ENCODE data around the gene ABTB1. TPM values are rescaled to one million over a fixed set of nuclear protein-coding genes. Genes with fewer than 3 reads are reported as not detected.

ABTB1 gene
- polyA plus RNA-seq, 1 of the 3 experiments (the other 2 are of a cell fraction): 30.8 TPM

DNA sequence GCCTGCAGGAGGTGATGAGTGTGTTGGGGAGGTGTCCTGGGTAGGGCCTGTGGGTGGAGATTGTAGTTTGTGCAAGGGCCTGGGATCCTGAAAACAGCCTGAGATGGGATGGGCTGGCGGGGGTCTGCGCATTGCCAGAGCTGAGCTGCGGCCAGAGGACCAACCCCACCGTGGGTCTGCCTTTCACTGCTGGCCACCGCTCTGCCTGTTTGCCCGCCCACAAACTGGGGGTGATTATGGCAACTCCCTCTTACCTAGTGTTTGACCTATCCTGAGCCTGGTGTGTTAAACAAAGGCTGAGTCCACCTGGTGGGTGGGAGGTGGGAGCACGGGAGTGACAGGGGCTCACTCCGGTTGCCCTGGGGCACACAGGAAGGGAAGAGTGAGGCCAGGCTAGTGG, 9.8 kb downstream of the ABTB1 start:
- ChIA-PET CTCF (interaction anchor here (0.6 to 4.3 kb wide), 13 partner anchors 9 to 1037 kb away, joined by 3 to 23 read pairs (median 4); no protein-coding TSS in a partner anchor), POLR2A (no interaction called here)
- no peaks in the 10 kb centered on the region for H3K9me2 ChIP-seq
- H3K9me3 ChIP-seq: no peaks in the 10 kb centered on the region
- no peaks in the 10 kb centered on the region for H4K20me1 ChIP-seq (ENCODE audit: insufficient read depth)
- no peaks in the 10 kb centered on the region for H3K27me3 ChIP-seq (ENCODE audit: insufficient read depth)
- H3K36me3 ChIP-seq (replicated peaks in 1 of 2; ENCODE audit: control insufficient read depth in 1 of 2, insufficient read depth in 2 of 2, low read length in 1 of 2): no peaks in the 10 kb centered on the region
- no peak overlapping the region for H2AFZ ChIP-seq (ENCODE audit: low read depth)
- no peak overlapping the region for H3K9ac ChIP-seq
- DNase-seq: no peak
- 94% methylated on average over 5 of the region's 8 CpGs for WGBS (ENCODE audit: low lambda C conversion rate)
- no peaks in the 10 kb centered on the region for H3K79me2 ChIP-seq (ENCODE audit: insufficient read depth)
- no peak for TF ChIP-seq NFIC (IDR thresholded peaks at IDR 0.05; ENCODE audit: borderline replicate concordance)
- no peak for TF ChIP-seq EZH2phosphoT487 (IDR thresholded peaks at IDR 0.05; ENCODE audit: borderline replicate concordance, low read depth)
- TF ChIP-seq RXRA (IDR thresholded peaks at IDR 0.05; ENCODE audit: borderline replicate concordance, low read depth): no peak
- TF ChIP-seq RCOR1 (IDR thresholded peaks at IDR 0.05; ENCODE audit: low read length): no peak
- TF ChIP-seq ELF1 (IDR thresholded peaks at IDR 0.05): no peak
- H3K4me2 ChIP-seq: no peak overlapping the region
- no peak overlapping the region for H3K27ac ChIP-seq (ENCODE audit: low read depth in 2 of 2, low read length in 1 of 2)
- peaks cover 0 to 2% of the 10 kb centered on the region in 2 experiments; a peak in 1 of 4 replicates for H3K4me1 ChIP-seq (ENCODE audit: control insufficient read depth in 1 of 2, insufficient read depth in 2 of 2, low read depth in 1 of 2, low read length in 1 of 2)
- no peak overlapping the region for H3K4me3 ChIP-seq (ENCODE audit: low read depth in 2 of 2, low read length in 1 of 2)
- H3F3A ChIP-seq (replicated peaks; ENCODE audit: insufficient read depth): peaks cover 4% of the 10 kb centered on the region

DNA sequence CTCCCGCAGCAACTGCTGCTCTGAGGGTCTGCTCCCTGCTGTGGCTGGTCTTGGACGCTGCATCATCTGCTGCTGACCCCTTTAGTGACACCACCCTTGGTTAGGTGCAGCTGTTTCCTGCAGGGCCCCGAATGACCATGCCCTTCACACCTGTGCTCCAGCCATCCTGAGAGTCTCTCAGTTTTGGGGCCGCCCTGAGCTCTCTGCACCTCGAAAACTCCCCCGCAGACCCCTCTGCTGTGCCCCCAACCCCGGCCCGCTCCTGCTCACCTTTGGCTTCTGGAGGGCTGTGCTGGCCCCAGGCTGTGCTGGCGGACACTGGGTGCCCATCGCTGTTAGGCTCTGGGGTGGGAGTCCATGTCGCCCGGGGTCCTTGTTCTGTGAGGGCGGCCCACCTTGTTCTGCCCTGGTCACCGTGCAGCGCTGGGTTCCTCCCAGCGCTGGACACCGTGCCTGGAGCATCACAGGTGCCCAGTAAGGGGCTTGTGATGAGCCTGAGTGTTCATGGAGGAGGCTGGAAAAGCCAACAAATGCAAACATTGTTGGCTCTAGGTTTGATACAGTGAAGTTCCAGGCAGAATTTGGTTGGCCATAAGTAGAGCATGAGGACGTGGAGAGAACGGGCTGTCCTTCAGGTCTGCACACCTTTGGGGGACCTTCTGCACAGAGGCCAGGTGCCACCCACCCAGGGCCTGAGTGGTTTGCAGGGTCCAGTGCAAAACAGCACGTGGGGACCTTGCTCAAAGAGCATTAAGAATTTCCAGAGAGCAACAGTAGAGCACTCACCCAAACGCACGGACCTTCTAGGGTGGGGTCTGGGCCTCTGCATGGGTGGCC, 12.3 kb downstream of the ABTB1 start:
- POLR2A ChIA-PET: no interaction called here
- Histone ChIP-seq H3K9ac (no peak overlapping the region), H3K36me3 (replicated peaks in 1 of 2; ENCODE audit: control insufficient read depth in 1 of 2, insufficient read depth in 2 of 2, low read length in 1 of 2) (no peaks in the 10 kb centered on the region), H3K4me3 (ENCODE audit: low read depth in 2 of 2, low read length in 1 of 2) (no peak overlapping the region), H3K9me2 (no peaks in the 10 kb centered on the region), H3K4me2 (no peak overlapping the region), H3K79me2 (ENCODE audit: insufficient read depth) (no peaks in the 10 kb centered on the region), H3K4me1 (ENCODE audit: control insufficient read depth in 1 of 2, insufficient read depth in 2 of 2, low read depth in 1 of 2, low read length in 1 of 2) (peaks cover 6 to 26% of the 10 kb centered on the region in 2 experiments; a peak in 3 of 4 replicates), H3K27ac (ENCODE audit: low read depth in 2 of 2, low read length in 1 of 2) (no peak overlapping the region), H2AFZ (ENCODE audit: low read depth) (no peak overlapping the region), H4K20me1 (ENCODE audit: insufficient read depth) (no peaks in the 10 kb centered on the region), H3F3A (replicated peaks; ENCODE audit: insufficient read depth) (peaks cover 4% of the 10 kb centered on the region), H3K27me3 (ENCODE audit: insufficient read depth) (no peaks in the 10 kb centered on the region), H3K9me3 (no peaks in the 10 kb centered on the region)
- CTCF ChIA-PET: interaction anchor here (1.0 to 2.8 kb wide), 3 partner anchors 11 to 448 kb away, joined by 4 to 10 read pairs (median 4); no protein-coding TSS in a partner anchor
- DNase-seq: no peak
- no peak for TF ChIP-seq FOXJ3 (CRISPR knock-in tag; IDR thresholded peaks at IDR 0.05)
- TF ChIP-seq, protein P1, sequence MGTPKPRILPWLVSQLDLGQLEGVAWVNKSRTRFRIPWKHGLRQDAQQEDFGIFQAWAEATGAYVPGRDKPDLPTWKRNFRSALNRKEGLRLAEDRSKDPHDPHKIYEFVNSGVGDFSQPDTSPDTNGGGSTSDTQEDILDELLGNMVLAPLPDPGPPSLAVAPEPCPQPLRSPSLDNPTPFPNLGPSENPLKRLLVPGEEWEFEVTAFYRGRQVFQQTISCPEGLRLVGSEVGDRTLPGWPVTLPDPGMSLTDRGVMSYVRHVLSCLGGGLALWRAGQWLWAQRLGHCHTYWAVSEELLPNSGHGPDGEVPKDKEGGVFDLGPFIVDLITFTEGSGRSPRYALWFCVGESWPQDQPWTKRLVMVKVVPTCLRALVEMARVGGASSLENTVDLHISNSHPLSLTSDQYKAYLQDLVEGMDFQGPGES (IDR thresholded peaks at IDR 0.05; ENCODE audit: low read depth, low read length): no peak
- TF ChIP-seq RXRA (IDR thresholded peaks at IDR 0.05; ENCODE audit: borderline replicate concordance, low read depth): no peak
- TF ChIP-seq POLR2AphosphoS5 (IDR thresholded peaks at IDR 0.05; ENCODE audit: low read depth, low read length): no peak
- 89% methylated on average over 14 of the region's 22 CpGs for WGBS (ENCODE audit: low lambda C conversion rate)
